Hepatocyte (in vitro differentiated cells): ENCODE results near the gene NEDD8. TPM values are rescaled to one million over a fixed set of nuclear protein-coding genes. Genes with fewer than 3 reads are reported as not detected.

Experiments used
- DNase-seq: peaks from one replicate; pipeline ENCODE4 v3.0.0-alpha.2; 2016; ENCODE audit warnings: low spot score
- H2AFZ ChIP-seq: fragments of 200-600 bp; sonication (generic); 2 replicates; pipeline ENCODE4 v1.6.0; 2016; ENCODE audit warnings: antibody characterized with exemption, mild to moderate bottlenecking
- H3K27ac ChIP-seq: fragments of 200-600 bp; sonication (generic); 2 replicates; pipeline ENCODE4 v1.5.1; 2016; ENCODE audit warnings: mild to moderate bottlenecking
- H3K27me3 ChIP-seq: fragments of 200-600 bp; sonication (generic); 2 replicates; pipeline ENCODE4 v1.6.1; 2016
- H3K36me3 ChIP-seq: fragments of 200-600 bp; sonication (generic); replicated peaks from 2 replicates; pipeline ENCODE4 v1.5.1; 2016; ENCODE audit warnings: low read depth; ENCODE audit not compliant: insufficient read depth
- H3K4me1 ChIP-seq: fragments of 200-600 bp; sonication (generic); 2 replicates; pipeline ENCODE4 v1.5.1; 2016; ENCODE audit warnings: mild to moderate bottlenecking, moderate library complexity; ENCODE audit not compliant: insufficient read depth
- H3K4me2 ChIP-seq: fragments of 200-600 bp; sonication (generic); 2 replicates; pipeline ENCODE4 v1.6.0; 2016
- H3K4me3 ChIP-seq: fragments of 200-600 bp; sonication (generic); 2 replicates; pipeline ENCODE4 v1.5.1; 2016; ENCODE audit warnings: mild to moderate bottlenecking
- H3K79me2 ChIP-seq: fragments of 200-600 bp; sonication (generic); 2 replicates; pipeline ENCODE4 v1.6.0; 2017; ENCODE audit warnings: mild to moderate bottlenecking
- H3K9me2 ChIP-seq: fragments of 200-600 bp; sonication (generic); replicated peaks from 2 replicates; pipeline ENCODE4 v1.6.0; 2017; ENCODE audit warnings: mild to moderate bottlenecking; ENCODE audit not compliant: insufficient read depth
- H3K9me3 ChIP-seq: fragments of 200-600 bp; sonication (generic); 2 replicates; pipeline ENCODE4 v1.5.1; 2016; ENCODE audit warnings: low read depth, mild to moderate bottlenecking
- H4K20me1 ChIP-seq: fragments of 200-600 bp; sonication (generic); 2 replicates; pipeline ENCODE4 v1.6.0; 2016; ENCODE audit warnings: mild to moderate bottlenecking; ENCODE audit not compliant: insufficient read depth, poor library complexity, severe bottlenecking
- EZH2 ChIP-seq: fragments of 200-600 bp; sonication (generic); IDR thresholded peaks from 2 replicates; pipeline ENCODE4 v1.6.1; 2016; ENCODE audit warnings: antibody characterized with exemption, mild to moderate bottlenecking, borderline replicate concordance
- EZH2phosphoT487 ChIP-seq: fragments of 200-600 bp; sonication (generic); IDR thresholded peaks from one replicate; pipeline ENCODE4 v1.6.1; 2018; ENCODE audit warnings: antibody characterized with exemption, mild to moderate bottlenecking, low read depth, moderate library complexity; ENCODE audit not compliant: unreplicated experiment, severe bottlenecking
- WGBS: methylation state at CpG from one replicate; pipeline ENCODE4 v1.1.6; 2016; ENCODE audit warnings: low lambda C conversion rate; ENCODE audit errors: missing lambda C conversion rate; 5-methylcytosine and 5-hydroxymethylcytosine counted together
- polyA plus RNA-seq: library from polyadenylated mRNA; unstranded; fragments of >200 nt; fragmentation: Nextera tagmentation; extraction: Ambion mirVana; gene quantifications from 2 replicates; pipeline ENCODE4 v1.2.1, GENCODE V29; 2016
- total RNA-seq: library from RNA; depleted of rRNA; stranded (reverse); fragments of >200 nt; gene quantifications from 2 replicates; pipeline ENCODE4 v1.2.3, GENCODE V29; 2014
- TF ChIP-seq, protein P1 (sequence below): fragments of 200-600 bp; sonication (generic); IDR thresholded peaks from 2 replicates; pipeline ENCODE4 v1.5.1; 2016; ENCODE audit warnings: antibody characterized with exemption, mild to moderate bottlenecking; ENCODE audit not compliant: poor library complexity

Gene NEDD8
- total and polyA plus RNA-seq, 2 experiments from 2014 or later = 162 to 326 TPM

DNA sequence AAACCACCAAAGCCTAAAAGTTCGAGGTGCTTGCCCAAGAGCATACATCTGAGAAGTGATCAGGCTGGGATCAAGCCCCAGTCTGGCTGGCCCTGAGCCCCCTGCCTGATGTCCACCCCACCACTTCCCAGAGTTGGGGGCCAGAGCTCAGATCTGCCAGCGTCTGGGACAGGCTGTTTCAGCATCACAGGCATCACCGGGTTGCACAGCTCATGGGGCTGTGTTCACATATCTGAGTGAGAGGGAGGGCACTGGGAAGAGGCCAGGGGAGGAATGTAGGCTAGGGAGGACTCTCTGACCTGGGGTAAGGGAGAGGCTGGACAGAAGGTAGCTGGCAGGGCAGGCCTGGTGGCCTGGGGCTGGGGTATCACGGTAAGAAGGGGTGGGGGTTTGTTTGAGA is 24.8 kb upstream of the NEDD8 start:
- DNase-seq = no peak
- H3K4me2 ChIP-seq = no peak overlapping the region
- no peaks in the 10 kb centered on the region for H3K36me3 ChIP-seq
- H4K20me1 ChIP-seq = no peaks in the 10 kb centered on the region
- no peak overlapping the region for H2AFZ ChIP-seq
- H3K79me2 ChIP-seq = no peaks in the 10 kb centered on the region
- H3K9me2 ChIP-seq = no peaks in the 10 kb centered on the region
- H3K4me3 ChIP-seq = no peak overlapping the region
- H3K27me3 ChIP-seq = no peaks in the 10 kb centered on the region
- H3K27ac ChIP-seq = no peak overlapping the region
- whole genome bisulfite sequencing = 90% methylated on average over 4 of the region's 4 CpGs
- no peaks in the 10 kb centered on the region for H3K9me3 ChIP-seq
- no peak for TF ChIP-seq EZH2phosphoT487
- TF ChIP-seq EZH2 = no peak
- TF ChIP-seq, protein P1, sequence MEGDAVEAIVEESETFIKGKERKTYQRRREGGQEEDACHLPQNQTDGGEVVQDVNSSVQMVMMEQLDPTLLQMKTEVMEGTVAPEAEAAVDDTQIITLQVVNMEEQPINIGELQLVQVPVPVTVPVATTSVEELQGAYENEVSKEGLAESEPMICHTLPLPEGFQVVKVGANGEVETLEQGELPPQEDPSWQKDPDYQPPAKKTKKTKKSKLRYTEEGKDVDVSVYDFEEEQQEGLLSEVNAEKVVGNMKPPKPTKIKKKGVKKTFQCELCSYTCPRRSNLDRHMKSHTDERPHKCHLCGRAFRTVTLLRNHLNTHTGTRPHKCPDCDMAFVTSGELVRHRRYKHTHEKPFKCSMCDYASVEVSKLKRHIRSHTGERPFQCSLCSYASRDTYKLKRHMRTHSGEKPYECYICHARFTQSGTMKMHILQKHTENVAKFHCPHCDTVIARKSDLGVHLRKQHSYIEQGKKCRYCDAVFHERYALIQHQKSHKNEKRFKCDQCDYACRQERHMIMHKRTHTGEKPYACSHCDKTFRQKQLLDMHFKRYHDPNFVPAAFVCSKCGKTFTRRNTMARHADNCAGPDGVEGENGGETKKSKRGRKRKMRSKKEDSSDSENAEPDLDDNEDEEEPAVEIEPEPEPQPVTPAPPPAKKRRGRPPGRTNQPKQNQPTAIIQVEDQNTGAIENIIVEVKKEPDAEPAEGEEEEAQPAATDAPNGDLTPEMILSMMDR = no peak
- peaks cover 8% of the 10 kb centered on the region for H3K4me1 ChIP-seq

DNA sequence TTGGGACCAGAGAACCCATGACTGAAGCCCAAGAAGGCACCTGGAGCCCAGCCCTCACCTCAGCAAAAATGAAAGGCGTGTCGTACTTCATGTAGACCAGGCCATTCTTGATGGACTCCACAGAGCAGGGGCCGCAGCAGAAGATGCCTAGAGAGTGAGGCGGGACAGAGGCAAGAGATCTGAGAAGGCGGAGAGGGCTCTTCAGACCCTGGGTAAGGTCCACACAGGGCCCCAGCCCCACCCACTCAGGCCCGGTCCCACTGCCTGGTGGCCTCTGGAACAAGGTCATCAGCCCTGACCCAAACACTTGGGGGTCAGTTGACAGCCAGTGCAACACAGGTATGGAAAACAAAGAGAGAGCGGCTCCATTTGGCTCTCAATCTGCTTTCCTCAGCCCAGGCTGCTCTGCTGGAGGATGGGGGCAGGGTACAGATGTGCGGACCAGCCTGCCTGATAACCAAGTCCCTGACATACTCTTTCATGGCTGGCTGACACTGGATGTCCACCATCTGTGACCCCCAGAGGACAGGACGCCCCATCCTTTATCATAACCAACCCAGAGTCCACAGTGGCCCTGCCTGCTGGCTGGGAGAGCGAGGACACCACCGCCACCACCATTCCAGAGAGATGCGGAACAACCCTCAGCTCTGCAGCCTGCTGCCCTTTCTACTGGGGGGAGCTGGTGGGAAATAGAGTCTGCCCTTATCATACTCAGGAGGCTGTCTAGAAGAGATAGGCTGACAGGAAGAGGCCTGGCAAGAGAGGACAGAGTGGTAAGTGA is 24.0 kb upstream of the NEDD8 start:
- Histone ChIP-seq H3K4me1 (peaks cover 8% of the 10 kb centered on the region), H3K79me2 (no peaks in the 10 kb centered on the region), H3K36me3 (no peaks in the 10 kb centered on the region), H3K4me2 (no peak overlapping the region), H2AFZ (no peak overlapping the region), H3K4me3 (no peak overlapping the region), H4K20me1 (no peaks in the 10 kb centered on the region), H3K9me2 (no peaks in the 10 kb centered on the region), H3K27ac (no peak overlapping the region), H3K9me3 (no peaks in the 10 kb centered on the region), H3K27me3 (no peaks in the 10 kb centered on the region)
- 89% methylated on average over 12 of the region's 12 CpGs for WGBS
- no peak for TF ChIP-seq EZH2
- TF ChIP-seq, protein P1 = no peak
- TF ChIP-seq EZH2phosphoT487 = no peak
- DNase-seq = no peak

DNA sequence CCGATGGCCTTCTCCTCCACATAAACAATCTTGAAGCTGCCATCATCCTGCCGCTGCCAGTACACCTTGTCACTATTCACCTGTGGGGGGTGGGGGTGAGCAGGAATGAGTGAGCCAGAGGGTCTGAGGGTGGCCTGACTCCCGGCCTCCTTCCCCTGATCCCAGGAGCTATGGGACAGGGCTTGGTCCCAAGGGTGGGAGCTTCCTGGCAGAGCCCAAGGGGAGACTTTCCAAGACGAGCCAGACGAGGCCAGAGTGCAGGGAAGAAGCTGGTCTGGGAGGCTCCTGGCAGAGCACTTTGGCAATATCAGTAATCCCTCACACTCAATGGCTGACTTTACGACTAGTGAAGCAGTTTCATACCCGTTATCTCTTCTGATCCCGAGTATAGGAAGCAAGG is 23.3 kb upstream of the NEDD8 start:
- Histone ChIP-seq H3K4me2 (no peak overlapping the region), H3K9me2 (no peaks in the 10 kb centered on the region), H2AFZ (no peak overlapping the region), H3K36me3 (no peaks in the 10 kb centered on the region), H3K9me3 (no peaks in the 10 kb centered on the region), H3K4me1 (peaks cover 8% of the 10 kb centered on the region), H4K20me1 (no peaks in the 10 kb centered on the region), H3K79me2 (no peaks in the 10 kb centered on the region), H3K27ac (no peak overlapping the region), H3K27me3 (no peaks in the 10 kb centered on the region), H3K4me3 (no peak overlapping the region)
- 83% methylated on average over 8 of the region's 8 CpGs for WGBS
- DNase-seq = no peak
- TF ChIP-seq EZH2 = no peak
- TF ChIP-seq, protein P1 = no peak
- no peak for TF ChIP-seq EZH2phosphoT487
